ENCODE results near the gene TTC3.

TTC3 gene

GRCh38 chr21:37245151-37245550, 172.1 kb downstream of the TTC3 start:
- in situ Hi-C loops (cut with MboI; ENCODE audit: low sequenced_read_pairs): no loop called here

GRCh38 chr21:37248298-37248697, 175.2 kb downstream of the TTC3 start:
- in situ Hi-C loops (cut with MboI; ENCODE audit: low sequenced_read_pairs): no loop called here

- in situ Hi-C loops (cut with MboI; ENCODE audit: low sequenced_read_pairs): no loop called here
Observed at GRCh38 chr21:37249112-37249904, 176.3 kb downstream of the TTC3 start.

GRCh38 chr21:37251294-37251634, 178.2 kb downstream of the TTC3 start:
- in situ Hi-C loops (cut with MboI; ENCODE audit: low sequenced_read_pairs): no loop called here

Data from hTERT RPE-1 (cell line).